GM12878 (cell line): ENCODE data around the gene AIF1L. TPM values are rescaled to one million over a fixed set of nuclear protein-coding genes. Genes with fewer than 3 reads are reported as not detected.
"Not testable (repeated sequence)": the region's sequence is repeated elsewhere in the genome, so short reads cannot be mapped to it uniquely, and the experiment has no call there.

Source experiments
- ATAC-seq: fragments of 200-7000 bp; cut with Tn5 transposase; 3 replicates; pipeline ENCODE4 v1.9.1; 2020; ENCODE audit warnings: mild to moderate bottlenecking, moderate library complexity
- BruUV-seq: library from RNA; stranded (reverse); fragments of 400-500 nt; replicated peaks from 2 replicates; lab custom pipeline; 2021; lab: Mats Ljungman, UMichigan
- CTCF ChIA-PET: fragments of 300-600 bp; sonication (Branson Sonifier 250); formaldehyde crosslinking; extraction: SDS; loops from one replicate; lab custom pipeline; 2021; ENCODE audit warnings: inconsistent platforms; lab: Yijun Ruan, JAX
- POLR2A ChIA-PET: fragments of 350-600 bp; formaldehyde crosslinking; extraction: SDS; loops from one replicate; lab custom pipeline; 2021; ENCODE audit warnings: inconsistent platforms; lab: Charles Lee
- RAD21 ChIA-PET: fragments of 300-600 bp; sonication (Branson Sonifier 250); formaldehyde crosslinking; loops from one replicate; lab custom pipeline; 2023; ENCODE audit warnings: antibody characterized with exemption; ENCODE audit not compliant: unreplicated experiment; lab: Charles Lee
- SMC1A ChIA-PET: fragments of 300-600 bp; sonication (Branson Sonifier 250); formaldehyde crosslinking; loops from one replicate; lab custom pipeline; 2023; ENCODE audit not compliant: unreplicated experiment, uncharacterized antibody; lab: Charles Lee
- DNase-seq: peaks from one replicate; pipeline ENCODE4 v3.0.0-alpha.2; 2011; ENCODE audit warnings: low read depth, low spot score
- FAIRE-seq: peaks from 3 replicates; lab custom pipeline; 2011; peaks lifted over from hg19 to GRCh38; lab: Jason Lieb, UNC
- H2AFZ ChIP-seq: 2 replicates; pipeline ENCODE4 v1.6.0; 2011; ENCODE audit warnings: low read depth, low read length, control low read depth; ENCODE audit not compliant: control insufficient read depth
- H3K27ac ChIP-seq: 2 replicates; pipeline ENCODE4 v1.5.1; 2011; ENCODE audit warnings: control low read depth; ENCODE audit not compliant: control insufficient read depth, insufficient read depth
- H3K27me3 ChIP-seq, 2 experiments: replicated peaks in 1 of 2; 2 replicates each; pipeline versions ENCODE4 v1.6.0 to v1.6.1; 2011; ENCODE audit warnings: low read length in 1 of 2; ENCODE audit not compliant: control insufficient read depth in 2 of 2, insufficient read depth in 2 of 2
- H3K36me3 ChIP-seq, 2 experiments: 2 replicates each; pipeline ENCODE4 v1.5.1; 2011; ENCODE audit warnings: low read length in 1 of 2; ENCODE audit not compliant: control insufficient read depth in 2 of 2, insufficient read depth in 2 of 2
- H3K4me1 ChIP-seq: 2 replicates; pipeline ENCODE4 v1.6.1; 2011; ENCODE audit warnings: mild to moderate bottlenecking, low read length, moderate library complexity, mixed read lengths; ENCODE audit not compliant: control insufficient read depth, insufficient read depth
- H3K4me2 ChIP-seq: 2 replicates; pipeline ENCODE4 v1.6.0; 2011; ENCODE audit warnings: control low read depth; ENCODE audit not compliant: control insufficient read depth, insufficient read depth
- H3K4me3 ChIP-seq: fragments of 200-600 bp; sonication (generic); 2 replicates; pipeline ENCODE4 v1.5.1; 2016
- H3K79me2 ChIP-seq: 2 replicates; pipeline ENCODE4 v1.6.0; 2011; ENCODE audit warnings: low read length; ENCODE audit not compliant: control insufficient read depth, insufficient read depth
- H3K9ac ChIP-seq: 2 replicates; pipeline ENCODE4 v1.8.0; 2011; ENCODE audit warnings: low read length, control low read depth, mixed read lengths; ENCODE audit not compliant: control insufficient read depth, insufficient read depth
- H3K9me3 ChIP-seq: replicated peaks from 3 replicates; pipeline ENCODE4 v1.5.1; 2011; ENCODE audit warnings: mild to moderate bottlenecking, low read length; ENCODE audit not compliant: control insufficient read depth, insufficient read depth
- H4K20me1 ChIP-seq: 2 replicates; pipeline ENCODE4 v1.6.0; 2011; ENCODE audit not compliant: control insufficient read depth, insufficient read depth
- BMI1 ChIP-seq: fragments of 450-650 bp; IDR thresholded peaks from 2 replicates; pipeline ENCODE4 v1.6.1; 2016; ENCODE audit warnings: mild to moderate bottlenecking, moderate library complexity, borderline replicate concordance
- EED ChIP-seq: sonication (generic); IDR thresholded peaks from 2 replicates; pipeline ENCODE4 v1.6.1; 2016; ENCODE audit warnings: antibody characterized with exemption, low read depth
- LARP7 ChIP-seq: fragments of 450-650 bp; IDR thresholded peaks from 2 replicates; pipeline ENCODE4 v1.6.1; 2017; ENCODE audit warnings: mild to moderate bottlenecking
- MYC ChIP-seq: IDR thresholded peaks from 2 replicates; pipeline ENCODE4 v1.6.1; 2011; ENCODE audit warnings: mild to moderate bottlenecking, low read length, moderate library complexity, inconsistent platforms; ENCODE audit not compliant: insufficient read depth, insufficient replicate concordance, insufficient read length, severe bottlenecking
- RCOR1 ChIP-seq: conservative IDR thresholded peaks from 2 replicates; pipeline ENCODE4 v1.6.1; 2012; ENCODE audit warnings: low read depth, low read length, improper control_type of control experiment
- SPI1 ChIP-seq: IDR thresholded peaks from 2 replicates; pipeline ENCODE4 v1.6.1; 2011; ENCODE audit warnings: low read depth, mild to moderate bottlenecking, low read length, moderate library complexity, borderline replicate concordance; ENCODE audit not compliant: insufficient read depth
- WGBS: methylation state at CpG from one replicate; pipeline ENCODE4 v1.1.6; 2016; ENCODE audit warnings: low lambda C conversion rate; ENCODE audit not compliant: insufficient replicate concordance, insufficient coverage; ENCODE audit errors: missing lambda C conversion rate; 5-methylcytosine and 5-hydroxymethylcytosine counted together
- in situ Hi-C: fragments of 300-500 bp; cut with MboI; formaldehyde crosslinking; loops from 9 replicates; pipeline ENCODE4 v1.14.3; 2018; ENCODE audit warnings: mixed read lengths
- intact Hi-C: fragments of 100-400 bp; cut with micrococcal nuclease; formaldehyde crosslinking; loops from one replicate; pipeline ENCODE4 v1.14.2; 2022; ENCODE audit not compliant: unreplicated experiment
- polyA plus RNA-seq, 11 experiments: library from polyadenylated mRNA; depleted of rRNA in 4 of 11; unstranded in 6 of 11; stranded (reverse) in 5 of 11; fragments of >200 nt; fragmentation: Nextera tagmentation in 4 of 11; fragmentation: Illumina TruSeq in 1 of 11; extraction: Ambion mirVana in 4 of 11; extraction: Trizol in 1 of 11; gene quantifications; 1 replicate in 1 of 11; 2 replicates in 10 of 11; pipeline versions ENCODE4 v1.2.1 to v1.2.3, GENCODE V29; 2011 to 2016; ENCODE audit warnings: inconsistent platforms in 2 of 11, missing spikeins in 2 of 11, low read depth in 1 of 11
- total RNA-seq, 4 experiments: library from RNA; depleted of rRNA in 3 of 4; stranded (reverse); fragments of >200 nt in 3 of 4; fragmentation: Illumina TruSeq in 1 of 4; extraction: Trizol in 1 of 4; gene quantifications; 2 replicates each; pipeline versions ENCODE4 v1.2.1 to v1.2.3, GENCODE V29; 2013 to 2021

The AIF1L gene
- total and polyA plus RNA-seq, 10 of the 15 experiments (the other 5 are each of a cell fraction or from before 2014, with no cell fraction given), result 0.07 to 0.15 (median 0.08) TPM; not detected in 7

DNA sequence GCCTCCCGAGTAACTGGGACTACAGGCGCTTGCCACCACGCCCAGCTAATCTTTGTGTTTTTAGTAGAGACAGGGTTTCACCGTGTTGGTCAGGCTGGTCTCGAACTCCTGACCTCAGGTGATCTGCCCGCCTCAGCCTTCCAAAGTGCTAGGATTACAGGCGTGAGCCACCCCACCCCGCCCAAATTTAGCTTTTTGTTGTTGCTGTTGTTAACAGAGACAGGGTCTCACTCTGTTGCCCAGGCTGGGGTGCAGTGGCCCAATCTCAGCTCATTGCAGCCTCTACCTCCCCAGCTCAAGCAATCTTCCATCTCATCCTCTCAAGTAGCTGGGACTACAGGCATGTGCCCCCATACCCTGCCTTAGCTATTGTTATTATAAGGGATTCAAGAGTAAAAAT lies 3.5 kb downstream of the AIF1L start:
- H3K9ac ChIP-seq, SMC1A ChIA-PET, H2AFZ ChIP-seq, H3K4me2 ChIP-seq, H4K20me1 ChIP-seq, H3K4me3 ChIP-seq, H3K4me1 ChIP-seq, BruUV-seq, DNase-seq, H3K36me3 ChIP-seq, in situ Hi-C loops, H3K27ac ChIP-seq, intact Hi-C loops, POLR2A ChIA-PET, ATAC-seq, FAIRE-seq, H3K79me2 ChIP-seq, H3K9me3 ChIP-seq, RAD21 ChIA-PET: not testable (repeated sequence)
- 62% methylated on average over 8 of the region's 8 CpGs for WGBS
- H3K27me3 ChIP-seq, result peaks cover 8 to 12% of the 10 kb centered on the region in 2 experiments; a peak in 3 of 4 replicates
- CTCF ChIA-PET, result interaction anchor here (0.7 kb wide), 1 partner anchor 76 kb away, joined by 3 read pairs; no protein-coding TSS in a partner anchor

DNA sequence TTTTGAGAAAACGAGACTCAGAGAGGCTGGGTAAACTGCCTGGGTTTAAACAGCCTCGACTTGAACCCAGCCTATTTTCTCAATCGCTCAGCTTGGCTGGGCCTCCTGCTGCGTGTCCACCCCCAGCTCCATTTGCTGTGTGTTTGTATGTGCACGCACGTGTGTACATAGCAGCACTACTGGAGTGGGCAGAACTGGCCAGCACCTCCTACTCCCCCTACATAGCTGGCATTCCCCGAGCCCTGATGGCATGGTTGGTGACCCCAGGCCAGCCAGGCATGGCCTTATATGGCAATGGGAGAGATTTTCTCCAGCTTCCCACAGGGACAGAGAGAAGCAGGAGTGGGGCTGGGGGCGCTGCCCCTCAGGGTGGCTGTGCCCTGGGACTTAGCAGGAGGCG lies 4.1 kb downstream of the AIF1L start:
- FAIRE-seq (no peak), ATAC-seq (no peak), DNase-seq (no peak)
- ChIA-PET CTCF (interaction anchor here (0.6 kb wide), 1 partner anchor 41 kb away, joined by 3 read pairs; no protein-coding TSS in a partner anchor), POLR2A (no interaction called here), SMC1A (no interaction called here), RAD21 (no interaction called here)
- H3K4me1 ChIP-seq, result no peaks in the 10 kb centered on the region; the same call in 1 of the 2 replicates
- H3K36me3 ChIP-seq, result no peaks in the 10 kb centered on the region
- WGBS, result 33% methylated on average over 9 of the region's 9 CpGs
- H4K20me1 ChIP-seq, result no peaks in the 10 kb centered on the region
- no peak overlapping the region for H3K9ac ChIP-seq
- TF ChIP-seq EED, result no peak
- no peak for TF ChIP-seq RCOR1
- no peak for TF ChIP-seq MYC
- TF ChIP-seq SPI1, result no peak
- no peak for TF ChIP-seq LARP7
- no peak for TF ChIP-seq BMI1
- intact Hi-C loops, result no loop called here
- H3K4me3 ChIP-seq, result no peak overlapping the region
- no TSS peak for BruUV-seq
- no peak overlapping the region; the same call in 1 of the 2 replicates for H2AFZ ChIP-seq
- in situ Hi-C loops, result no loop called here
- H3K27ac ChIP-seq, result no peak overlapping the region
- no peak overlapping the region for H3K4me2 ChIP-seq
- H3K27me3 ChIP-seq, result peaks cover 8% of the 10 kb centered on the region in 2 experiments; a peak in 3 of 4 replicates
- no peaks in the 10 kb centered on the region for H3K79me2 ChIP-seq
- no peaks in the 10 kb centered on the region for H3K9me3 ChIP-seq
